Measurements from ENCODE around the gene BICC1. TPM values are rescaled to one million over a fixed set of nuclear protein-coding genes. Genes with fewer than 3 reads are reported as not detected.

BICC1 gene
- total RNA-seq, 2 donors from 2014 or later = 8.3 to 15.7 TPM

- TF ChIP-seq CTCF (IDR thresholded peaks at IDR 0.05) = no peak
- peak; percentile 63 for DNase-seq (ENCODE audit: low spot score)
- no peaks in the 10 kb centered on the region for H3K36me3 ChIP-seq
- no peaks in the 10 kb centered on the region for H3K9me3 ChIP-seq
- H3K4me1 ChIP-seq = peaks cover 0 to 15% of the 10 kb centered on the region in 2 donors
- H3K27ac ChIP-seq = peak overlapping the region; percentile 45 to 57
- H3K4me3 ChIP-seq = peak overlapping the region; percentile 77 to 79
- no peaks in the 10 kb centered on the region for H3K27me3 ChIP-seq
Measured at GRCh38 chr10:58511765-58512490, 744 bp upstream of the BICC1 start.

GRCh38 chr10:58513188-58514110 lies 777 bp downstream of the BICC1 start:
- H3K9me3 ChIP-seq = no peaks in the 10 kb centered on the region
- no peaks in the 10 kb centered on the region for H3K36me3 ChIP-seq
- no peaks in the 10 kb centered on the region for H3K27me3 ChIP-seq
- peak; percentile 73 for DNase-seq (ENCODE audit: low spot score)
- H3K27ac ChIP-seq = peak overlapping the region; percentile 80 to 92
- H3K4me3 ChIP-seq = peak overlapping the region; percentile 77 to 79
- TF ChIP-seq CTCF (IDR thresholded peaks at IDR 0.05) = no peak
- H3K4me1 ChIP-seq = peaks cover 0 to 15% of the 10 kb centered on the region in 2 donors

GRCh38 chr10:58514111-58514770 lies 1.6 kb downstream of the BICC1 start:
- peak overlapping the region; percentile 80 to 92 for H3K27ac ChIP-seq
- H3K9me3 ChIP-seq = no peaks in the 10 kb centered on the region
- H3K36me3 ChIP-seq = no peaks in the 10 kb centered on the region
- peaks cover 0 to 15% of the 10 kb centered on the region in 2 donors for H3K4me1 ChIP-seq
- peak overlapping the region; percentile 77 to 79 for H3K4me3 ChIP-seq
- H3K27me3 ChIP-seq = no peaks in the 10 kb centered on the region
- no peak for TF ChIP-seq CTCF (IDR thresholded peaks at IDR 0.05)
- no peak for DNase-seq (ENCODE audit: low spot score)

GRCh38 chr10:58515291-58515941 lies 2.7 kb downstream of the BICC1 start:
- Histone ChIP-seq H3K27me3 (no peaks in the 10 kb centered on the region), H3K27ac (no peak overlapping the region)
- TF ChIP-seq CTCF (IDR thresholded peaks at IDR 0.05) = no peak

GRCh38 chr10:58516119-58516518 lies 3.4 kb downstream of the BICC1 start:
- no peaks in the 10 kb centered on the region for H3K9me3 ChIP-seq
- H3K4me1 ChIP-seq = peaks cover 0 to 15% of the 10 kb centered on the region in 2 donors
- H3K36me3 ChIP-seq = no peaks in the 10 kb centered on the region
- H3K4me3 ChIP-seq = no peak overlapping the region
- no peak for DNase-seq (ENCODE audit: low spot score)
- no peak for TF ChIP-seq CTCF (IDR thresholded peaks at IDR 0.05)
- H3K27me3 ChIP-seq = no peaks in the 10 kb centered on the region
- H3K27ac ChIP-seq = no peak overlapping the region

More at GRCh38 chr10:58515291-58515941, 2.7 kb downstream of the BICC1 start:
- no peak for DNase-seq (ENCODE audit: low spot score)
- H3K4me1 ChIP-seq = peaks cover 0 to 15% of the 10 kb centered on the region in 2 donors
- peak overlapping the region in 1 of 2 donors; percentile 79 for H3K4me3 ChIP-seq
- no peaks in the 10 kb centered on the region for H3K9me3 ChIP-seq
- H3K36me3 ChIP-seq = no peaks in the 10 kb centered on the region
